ENCODE data around the gene OS9. TPM values are rescaled to one million over a fixed set of nuclear protein-coding genes. Genes with fewer than 3 reads are reported as not detected.

The OS9 gene
- total and polyA plus RNA-seq, 9 of the 15 experiments (the other 6 are each of a cell fraction or from before 2014, with no cell fraction given), result 4.6 to 105 (median 89.5) TPM

DNA sequence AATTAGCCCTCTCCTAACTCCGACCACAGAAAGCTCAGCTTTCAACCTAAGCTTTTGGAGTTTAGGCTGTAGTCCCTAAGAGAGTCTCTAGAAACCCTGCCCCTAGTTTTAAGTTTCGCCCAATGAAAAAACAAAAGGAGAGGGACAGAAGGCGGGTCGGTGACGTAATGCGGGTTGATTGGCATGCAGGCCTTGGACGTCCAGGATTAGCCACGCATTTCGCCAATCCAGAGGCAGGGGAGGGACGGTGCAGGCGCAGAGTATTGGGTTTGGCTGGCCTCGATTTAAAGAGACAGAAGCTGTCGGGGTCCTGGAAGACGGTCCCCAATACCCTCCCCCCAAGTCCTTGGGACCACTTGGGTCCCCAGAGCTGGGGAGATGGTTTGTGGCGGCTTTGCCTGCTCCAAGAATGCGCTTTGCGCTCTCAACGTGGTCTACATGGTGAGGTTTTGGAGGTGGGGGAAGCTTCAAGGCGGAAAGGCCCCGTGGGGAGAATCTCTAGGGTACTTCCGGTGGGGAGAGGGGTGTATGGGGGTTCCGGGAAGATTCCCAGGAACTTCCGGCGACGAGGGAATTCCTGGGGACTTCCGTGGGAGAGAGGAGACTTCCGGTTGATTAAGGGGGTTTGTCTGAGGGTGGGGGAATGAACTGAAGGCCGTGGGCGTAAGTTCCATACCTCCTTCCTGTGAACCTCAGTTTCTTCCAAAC lies 51.0 kb downstream of the OS9 start, which contains the start of gene TSPAN31 (continued):
- TF ChIP-seq, protein P1, sequence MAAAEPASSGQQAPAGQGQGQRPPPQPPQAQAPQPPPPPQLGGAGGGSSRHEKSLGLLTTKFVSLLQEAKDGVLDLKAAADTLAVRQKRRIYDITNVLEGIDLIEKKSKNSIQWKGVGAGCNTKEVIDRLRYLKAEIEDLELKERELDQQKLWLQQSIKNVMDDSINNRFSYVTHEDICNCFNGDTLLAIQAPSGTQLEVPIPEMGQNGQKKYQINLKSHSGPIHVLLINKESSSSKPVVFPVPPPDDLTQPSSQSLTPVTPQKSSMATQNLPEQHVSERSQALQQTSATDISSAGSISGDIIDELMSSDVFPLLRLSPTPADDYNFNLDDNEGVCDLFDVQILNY (CRISPR knock-in tag; IDR thresholded peaks at IDR 0.05), result no peak
- TF ChIP-seq ZNF263 (CRISPR knock-in tag; IDR thresholded peaks at IDR 0.05; ENCODE audit: borderline replicate concordance), result no peak
- peak; percentile 68 for TF ChIP-seq TBP (optimal IDR thresholded peaks at IDR 0.05; ENCODE audit: low read depth, low read length)
- no peak for TF ChIP-seq RNF2 (IDR thresholded peaks at IDR 0.05)
- TF ChIP-seq, protein P2, sequence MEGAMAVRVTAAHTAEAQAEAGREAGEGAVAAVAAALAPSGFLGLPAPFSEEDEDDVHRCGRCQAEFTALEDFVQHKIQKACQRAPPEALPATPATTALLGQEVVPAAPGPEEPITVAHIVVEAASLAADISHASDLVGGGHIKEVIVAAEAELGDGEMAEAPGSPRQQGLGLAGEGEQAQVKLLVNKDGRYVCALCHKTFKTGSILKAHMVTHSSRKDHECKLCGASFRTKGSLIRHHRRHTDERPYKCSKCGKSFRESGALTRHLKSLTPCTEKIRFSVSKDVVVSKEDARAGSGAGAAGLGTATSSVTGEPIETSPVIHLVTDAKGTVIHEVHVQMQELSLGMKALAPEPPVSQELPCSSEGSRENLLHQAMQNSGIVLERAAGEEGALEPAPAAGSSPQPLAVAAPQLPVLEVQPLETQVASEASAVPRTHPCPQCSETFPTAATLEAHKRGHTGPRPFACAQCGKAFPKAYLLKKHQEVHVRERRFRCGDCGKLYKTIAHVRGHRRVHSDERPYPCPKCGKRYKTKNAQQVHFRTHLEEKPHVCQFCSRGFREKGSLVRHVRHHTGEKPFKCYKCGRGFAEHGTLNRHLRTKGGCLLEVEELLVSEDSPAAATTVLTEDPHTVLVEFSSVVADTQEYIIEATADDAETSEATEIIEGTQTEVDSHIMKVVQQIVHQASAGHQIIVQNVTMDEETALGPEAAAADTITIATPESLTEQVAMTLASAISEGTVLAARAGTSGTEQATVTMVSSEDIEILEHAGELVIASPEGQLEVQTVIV (CRISPR knock-in tag; IDR thresholded peaks at IDR 0.05; ENCODE audit: borderline replicate concordance), result no peak
- no peak for TF ChIP-seq XRCC3 (IDR thresholded peaks at IDR 0.05)
- peak; percentile 68 for TF ChIP-seq CHD1 (IDR thresholded peaks at IDR 0.05; ENCODE audit: low read length)
- TF ChIP-seq ZNF324 (CRISPR knock-in tag; IDR thresholded peaks at IDR 0.05), result no peak
- TF ChIP-seq, protein P3, sequence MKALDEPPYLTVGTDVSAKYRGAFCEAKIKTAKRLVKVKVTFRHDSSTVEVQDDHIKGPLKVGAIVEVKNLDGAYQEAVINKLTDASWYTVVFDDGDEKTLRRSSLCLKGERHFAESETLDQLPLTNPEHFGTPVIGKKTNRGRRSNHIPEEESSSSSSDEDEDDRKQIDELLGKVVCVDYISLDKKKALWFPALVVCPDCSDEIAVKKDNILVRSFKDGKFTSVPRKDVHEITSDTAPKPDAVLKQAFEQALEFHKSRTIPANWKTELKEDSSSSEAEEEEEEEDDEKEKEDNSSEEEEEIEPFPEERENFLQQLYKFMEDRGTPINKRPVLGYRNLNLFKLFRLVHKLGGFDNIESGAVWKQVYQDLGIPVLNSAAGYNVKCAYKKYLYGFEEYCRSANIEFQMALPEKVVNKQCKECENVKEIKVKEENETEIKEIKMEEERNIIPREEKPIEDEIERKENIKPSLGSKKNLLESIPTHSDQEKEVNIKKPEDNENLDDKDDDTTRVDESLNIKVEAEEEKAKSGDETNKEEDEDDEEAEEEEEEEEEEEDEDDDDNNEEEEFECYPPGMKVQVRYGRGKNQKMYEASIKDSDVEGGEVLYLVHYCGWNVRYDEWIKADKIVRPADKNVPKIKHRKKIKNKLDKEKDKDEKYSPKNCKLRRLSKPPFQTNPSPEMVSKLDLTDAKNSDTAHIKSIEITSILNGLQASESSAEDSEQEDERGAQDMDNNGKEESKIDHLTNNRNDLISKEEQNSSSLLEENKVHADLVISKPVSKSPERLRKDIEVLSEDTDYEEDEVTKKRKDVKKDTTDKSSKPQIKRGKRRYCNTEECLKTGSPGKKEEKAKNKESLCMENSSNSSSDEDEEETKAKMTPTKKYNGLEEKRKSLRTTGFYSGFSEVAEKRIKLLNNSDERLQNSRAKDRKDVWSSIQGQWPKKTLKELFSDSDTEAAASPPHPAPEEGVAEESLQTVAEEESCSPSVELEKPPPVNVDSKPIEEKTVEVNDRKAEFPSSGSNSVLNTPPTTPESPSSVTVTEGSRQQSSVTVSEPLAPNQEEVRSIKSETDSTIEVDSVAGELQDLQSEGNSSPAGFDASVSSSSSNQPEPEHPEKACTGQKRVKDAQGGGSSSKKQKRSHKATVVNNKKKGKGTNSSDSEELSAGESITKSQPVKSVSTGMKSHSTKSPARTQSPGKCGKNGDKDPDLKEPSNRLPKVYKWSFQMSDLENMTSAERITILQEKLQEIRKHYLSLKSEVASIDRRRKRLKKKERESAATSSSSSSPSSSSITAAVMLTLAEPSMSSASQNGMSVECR (CRISPR knock-in tag; IDR thresholded peaks at IDR 0.05), result peak; percentile 49; the same call in 1 of the 2 replicates
- TF ChIP-seq TBL1XR1 (IDR thresholded peaks at IDR 0.05; ENCODE audit: low read length in 2 of 2), result no peak
- TF ChIP-seq NFYB (IDR thresholded peaks at IDR 0.05; ENCODE audit: extremely low read depth, insufficient read length), result peak; percentile 94
- no peak for TF ChIP-seq SMARCE1 (IDR thresholded peaks at IDR 0.05)
- peak; percentile 45; the same call in 1 of the 2 replicates for TF ChIP-seq FOXM1 (IDR thresholded peaks at IDR 0.05; ENCODE audit: low read depth)
- no peak for TF ChIP-seq FOXM1 (CRISPR knock-in tag; IDR thresholded peaks at IDR 0.05; ENCODE audit: low read depth)
- TF ChIP-seq PCBP2 (IDR thresholded peaks at IDR 0.05; ENCODE audit: low read depth, low read length, poor library complexity, severe bottlenecking), result no peak
- TF ChIP-seq, protein P4, sequence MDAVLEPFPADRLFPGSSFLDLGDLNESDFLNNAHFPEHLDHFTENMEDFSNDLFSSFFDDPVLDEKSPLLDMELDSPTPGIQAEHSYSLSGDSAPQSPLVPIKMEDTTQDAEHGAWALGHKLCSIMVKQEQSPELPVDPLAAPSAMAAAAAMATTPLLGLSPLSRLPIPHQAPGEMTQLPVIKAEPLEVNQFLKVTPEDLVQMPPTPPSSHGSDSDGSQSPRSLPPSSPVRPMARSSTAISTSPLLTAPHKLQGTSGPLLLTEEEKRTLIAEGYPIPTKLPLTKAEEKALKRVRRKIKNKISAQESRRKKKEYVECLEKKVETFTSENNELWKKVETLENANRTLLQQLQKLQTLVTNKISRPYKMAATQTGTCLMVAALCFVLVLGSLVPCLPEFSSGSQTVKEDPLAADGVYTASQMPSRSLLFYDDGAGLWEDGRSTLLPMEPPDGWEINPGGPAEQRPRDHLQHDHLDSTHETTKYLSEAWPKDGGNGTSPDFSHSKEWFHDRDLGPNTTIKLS (IDR thresholded peaks at IDR 0.05; ENCODE audit: borderline replicate concordance, low read depth), result no peak
- TF ChIP-seq ZNF239 (CRISPR knock-in tag; IDR thresholded peaks at IDR 0.05), result no peak
- TF ChIP-seq RBBP5 (IDR thresholded peaks at IDR 0.05; ENCODE audit: borderline replicate concordance, insufficient read depth, low read length, poor library complexity, severe bottlenecking), result no peak
- TF ChIP-seq FOXA3 (CRISPR knock-in tag; conservative IDR thresholded peaks at IDR 0.05 in 1 of 2, IDR thresholded peaks at IDR 0.05 in 1 of 2), result no peak
